H1 (cell line): ENCODE measurements around the gene RGS17. TPM values are rescaled to one million over a fixed set of nuclear protein-coding genes. Genes with fewer than 3 reads are reported as not detected.

Source experiments
- ASH2L ChIP-seq: fragments of 200-600, 300-600 bp; sonication (generic); IDR thresholded peaks from one replicate; pipeline ENCODE4 v1.7.1; 2017; ENCODE audit warnings: low read length
- BACH1 ChIP-seq: IDR thresholded peaks from 2 replicates; pipeline ENCODE4 v1.6.1; 2012; ENCODE audit warnings: low read length, improper control_type of control experiment
- BRCA1 ChIP-seq: IDR thresholded peaks from 2 replicates; pipeline ENCODE4 v1.6.1; 2012; ENCODE audit warnings: low read depth, low read length, improper control_type of control experiment
- CHD2 ChIP-seq: IDR thresholded peaks from 2 replicates; pipeline ENCODE4 v1.6.1; 2012; ENCODE audit warnings: low read length, improper control_type of control experiment
- CTCF ChIP-seq, 3 experiments: IDR thresholded peaks; 1 replicate in 2 of 3; 2 replicates in 1 of 3; pipeline versions ENCODE4 v1.5.1 to v1.6.1; 2011; ENCODE audit warnings: low read length in 3 of 3, mild to moderate bottlenecking in 3 of 3, inconsistent platforms in 2 of 3, low read depth in 1 of 3, moderate library complexity in 1 of 3; ENCODE audit not compliant: insufficient read depth in 1 of 3; ENCODE audit errors: control extremely low read depth in 1 of 3
- E2F6 ChIP-seq: IDR thresholded peaks from 2 replicates; pipeline ENCODE4 v1.6.1; 2012; ENCODE audit warnings: inconsistent platforms
- GABPA ChIP-seq: IDR thresholded peaks from 2 replicates; pipeline ENCODE4 v1.6.1; 2011; ENCODE audit warnings: mild to moderate bottlenecking, low read length, moderate library complexity, borderline replicate concordance; ENCODE audit not compliant: insufficient read depth
- GTF2F1 ChIP-seq: IDR thresholded peaks from 2 replicates; pipeline ENCODE4 v1.6.1; 2012; ENCODE audit warnings: low read depth, low read length, improper control_type of control experiment, borderline replicate concordance
- HDAC2 ChIP-seq, 2 experiments: fragments of 300-600 bp in 1 of 2; sonication (generic) in 1 of 2; IDR thresholded peaks; 2 replicates each; pipeline ENCODE4 v1.6.1; 2011 to 2012; ENCODE audit warnings: low read depth in 2 of 2, low read length in 2 of 2, mild to moderate bottlenecking in 2 of 2, moderate library complexity in 2 of 2, borderline replicate concordance in 1 of 2, inconsistent platforms in 1 of 2
- JUND ChIP-seq: IDR thresholded peaks from 2 replicates; pipeline ENCODE4 v1.6.1; 2011; ENCODE audit warnings: mild to moderate bottlenecking, improper control_type of control experiment, low read length
- MAFK ChIP-seq: IDR thresholded peaks from 2 replicates; pipeline ENCODE4 v1.6.1; 2012; ENCODE audit warnings: low read depth, mild to moderate bottlenecking, improper control_type of control experiment, low read length
- MAX ChIP-seq: IDR thresholded peaks from 2 replicates; pipeline ENCODE4 v1.6.1; 2012; ENCODE audit warnings: inconsistent platforms
- POLR2A ChIP-seq, 2 experiments: IDR thresholded peaks; 1 replicate in 1 of 2; 2 replicates in 1 of 2; pipeline ENCODE4 v1.6.1; 2011; ENCODE audit warnings: low read depth in 2 of 2, low read length in 2 of 2, mild to moderate bottlenecking in 2 of 2; ENCODE audit errors: control extremely low read depth in 1 of 2
- POLR2AphosphoS5 ChIP-seq: IDR thresholded peaks from 2 replicates; pipeline ENCODE4 v1.6.1; 2011; ENCODE audit warnings: low read depth, low read length
- RFX5 ChIP-seq: IDR thresholded peaks from 2 replicates; pipeline ENCODE4 v1.6.1; 2011; ENCODE audit warnings: low read depth, low read length, improper control_type of control experiment, borderline replicate concordance
- SIN3A ChIP-seq, 2 experiments: IDR thresholded peaks in 1 of 2; conservative IDR thresholded peaks in 1 of 2; 2 replicates each; pipeline ENCODE4 v1.6.1; 2011 to 2012; ENCODE audit warnings: low read length in 2 of 2, improper control_type of control experiment in 1 of 2, low read depth in 1 of 2, mild to moderate bottlenecking in 1 of 2
- SP2 ChIP-seq: IDR thresholded peaks from 2 replicates; pipeline ENCODE4 v1.6.1; 2012; ENCODE audit warnings: mild to moderate bottlenecking, low read length, inconsistent platforms
- SP4 ChIP-seq: IDR thresholded peaks from 2 replicates; pipeline ENCODE4 v1.6.1; 2012; ENCODE audit warnings: low read length, inconsistent platforms
- TAF1 ChIP-seq: IDR thresholded peaks from 2 replicates; pipeline ENCODE4 v1.6.1; 2011; ENCODE audit warnings: mild to moderate bottlenecking, low read depth, low read length
- TBP ChIP-seq: IDR thresholded peaks from 2 replicates; pipeline ENCODE4 v1.6.1; 2011; ENCODE audit warnings: low read depth, low read length, improper control_type of control experiment
- TCF12 ChIP-seq: IDR thresholded peaks from 2 replicates; pipeline ENCODE4 v1.6.1; 2011; ENCODE audit warnings: low read depth, mild to moderate bottlenecking, low read length
- ZNF274 ChIP-seq: IDR thresholded peaks from 2 replicates; pipeline ENCODE4 v1.7.0; 2012; ENCODE audit warnings: low read length, borderline replicate concordance; ENCODE audit errors: extremely low read depth
- polyA plus RNA-seq, 7 experiments: library from polyadenylated mRNA; depleted of rRNA in 3 of 7; stranded (reverse) in 5 of 7; unstranded in 2 of 7; fragments of >200 nt in 5 of 7; fragments of 200-250 nt in 2 of 7; gene quantifications; 1 replicate in 5 of 7; 2 replicates in 1 of 7; 4 replicates in 1 of 7; pipeline versions ENCODE4 v1.2.1 to v1.2.3, GENCODE V29; 2011 to 2013; ENCODE audit warnings: missing spikeins in 2 of 7, mixed read lengths in 2 of 7
- total RNA-seq: library from RNA; stranded (reverse); fragmentation: NEBNext Ultra II Directional; extraction: Animal tissue kit (Norgen Biotek cat#: 25700); gene quantifications from 2 replicates; pipeline ENCODE4 v1.2.1, GENCODE V29; 2021

RGS17 gene
- total and polyA plus RNA-seq, 2 of the 8 experiments (the other 6 are each of a cell fraction or from before 2014, with no cell fraction given), result 2.0 to 12.2 TPM

GRCh38 chr6:152982904-152983636 is 148.0 kb downstream of the RGS17 start, which contains the start of gene FBXO5 (continued):
- TF ChIP-seq TBP, result peak; percentile 91
- peak; percentile 84 for TF ChIP-seq POLR2AphosphoS5
- TF ChIP-seq RFX5, result no peak
- TF ChIP-seq BRCA1, result no peak
- TF ChIP-seq ZNF274, result no peak
- TF ChIP-seq CHD2, result peak; percentile 84
- peak; percentile 87 for TF ChIP-seq MAX
- peak; percentile 48 for TF ChIP-seq SP2
- peak; percentile 97 to 99 for TF ChIP-seq SIN3A (conservative IDR thresholded peaks at IDR 0.05 in 1 of 2, IDR thresholded peaks at IDR 0.05 in 1 of 2; ENCODE audit: low read depth in 1 of 2, low read length in 2 of 2)
- peak; percentile 92 for TF ChIP-seq TAF1
- peak in 1 of 3 experiments; percentile 4; a peak in 1 of 4 replicates for TF ChIP-seq CTCF (IDR thresholded peaks at IDR 0.05; ENCODE audit: control extremely low read depth in 1 of 3, insufficient read depth in 1 of 3, low read depth in 1 of 3, low read length in 3 of 3)
- no peak for TF ChIP-seq GABPA
- 0 out of 2 replicates have a peak, but pooled peaks have one; percentile 46 for TF ChIP-seq GTF2F1
- TF ChIP-seq TCF12, result no peak
- peak; percentile 85 to 99; a peak in 2 of 4 replicates for TF ChIP-seq HDAC2 (IDR thresholded peaks at IDR 0.05; ENCODE audit: borderline replicate concordance in 1 of 2, low read depth in 2 of 2, low read length in 2 of 2)
- TF ChIP-seq JUND, result no peak
- no peak for TF ChIP-seq ASH2L
- TF ChIP-seq SP4, result peak; percentile 73
- peak; percentile 82 for TF ChIP-seq E2F6
- TF ChIP-seq BACH1, result 0 out of 2 replicates have a peak, but pooled peaks have one; percentile 9
- TF ChIP-seq POLR2A (IDR thresholded peaks at IDR 0.05; ENCODE audit: control extremely low read depth in 1 of 2, low read depth in 2 of 2, low read length in 2 of 2), result peak; percentile 86 to 97
- TF ChIP-seq MAFK, result no peak
